Astrocyte (in vitro differentiated cells and primary cell): Measurements from ENCODE around the gene SERTAD4. TPM values are rescaled to one million over a fixed set of nuclear protein-coding genes. Genes with fewer than 3 reads are reported as not detected.

Experiments used
- total RNA-seq: library from RNA; stranded (reverse); gene quantifications from 2 replicates; pipeline ENCODE4 v1.2.1, GENCODE V29; 2021

The SERTAD4 gene
- total RNA-seq, 1 donor from 2014 or later = 4.6 TPM

Other genes with a start within 250 kb of the SERTAD4 start
- 11.4 and 12.0 TPM in 2 replicates for gene HHAT, start 96.1 kb downstream of the SERTAD4 start, total RNA-seq